ENCODE results near the gene SLC39A11.
A peak's percentile ranks its signal among the peaks of the same experiment; 100 is the strongest.
"Not testable (repeated sequence)": the region's sequence is repeated elsewhere in the genome, so short reads cannot be mapped to it uniquely, and the experiment has no call there.

The SLC39A11 gene, protein sequence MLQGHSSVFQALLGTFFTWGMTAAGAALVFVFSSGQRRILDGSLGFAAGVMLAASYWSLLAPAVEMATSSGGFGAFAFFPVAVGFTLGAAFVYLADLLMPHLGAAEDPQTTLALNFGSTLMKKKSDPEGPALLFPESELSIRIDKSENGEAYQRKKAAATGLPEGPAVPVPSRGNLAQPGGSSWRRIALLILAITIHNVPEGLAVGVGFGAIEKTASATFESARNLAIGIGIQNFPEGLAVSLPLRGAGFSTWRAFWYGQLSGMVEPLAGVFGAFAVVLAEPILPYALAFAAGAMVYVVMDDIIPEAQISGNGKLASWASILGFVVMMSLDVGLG

GRCh38 chr17:73092523-73093135 is at the start of gene SLC39A11:
Gene SLC39A11 (minus strand): TSS chr17:73092688. CDS start chr17:73088764, 3,924 bp downstream.
- DNase-seq (ENCODE audit: low read depth) = peak; percentile 64

- DNase-seq (ENCODE audit: low read depth) = no peak
These were observed 48.9 kb upstream of the SLC39A11 start for GRCh38 chr17:73141411-73141810.

DNA sequence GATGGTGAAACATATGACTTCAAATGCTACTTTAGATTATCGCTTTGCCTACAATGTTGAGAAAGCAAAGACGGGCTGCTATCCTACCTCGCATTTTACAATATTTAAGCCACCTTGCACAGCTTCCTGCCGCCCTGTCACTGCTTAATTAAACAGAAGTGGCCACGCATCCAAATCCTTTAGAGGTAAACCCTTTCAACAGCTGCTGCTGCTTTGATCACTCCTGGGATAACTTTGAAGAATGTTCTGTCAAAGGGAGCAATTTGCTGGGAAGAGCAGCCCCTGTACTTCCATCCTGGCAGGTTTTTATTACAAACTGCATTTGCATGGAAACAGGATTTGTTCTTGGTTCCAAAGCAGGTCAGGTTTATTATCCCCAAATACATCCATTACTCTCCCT is 48.1 kb upstream of the SLC39A11 start:
- no peak for DNase-seq (ENCODE audit: low read depth)

DNA sequence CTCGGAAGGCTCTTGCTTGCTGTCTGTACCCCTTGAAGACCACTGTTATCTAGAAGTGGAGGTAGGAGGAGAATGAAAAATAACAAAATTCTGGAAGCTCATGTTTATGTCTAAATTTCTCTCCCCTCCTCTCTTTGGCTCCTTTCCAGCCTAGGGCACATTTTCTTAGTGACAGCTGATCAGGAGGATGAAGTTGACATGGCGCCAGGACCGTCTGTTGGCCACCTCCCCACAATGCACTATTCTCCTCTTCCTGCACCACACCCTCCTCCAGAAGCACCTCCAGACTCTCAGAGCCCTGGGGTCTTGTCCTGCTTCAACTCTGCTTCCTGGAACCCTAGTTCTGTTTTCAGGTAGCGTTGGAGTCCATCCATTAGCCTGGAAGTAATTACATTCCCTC is 46.8 kb upstream of the SLC39A11 start:
- no peak for DNase-seq (ENCODE audit: low read depth)

- no peak for DNase-seq (ENCODE audit: low read depth)
These were observed 46.2 kb upstream of the SLC39A11 start for GRCh38 chr17:73138541-73139138.

DNA sequence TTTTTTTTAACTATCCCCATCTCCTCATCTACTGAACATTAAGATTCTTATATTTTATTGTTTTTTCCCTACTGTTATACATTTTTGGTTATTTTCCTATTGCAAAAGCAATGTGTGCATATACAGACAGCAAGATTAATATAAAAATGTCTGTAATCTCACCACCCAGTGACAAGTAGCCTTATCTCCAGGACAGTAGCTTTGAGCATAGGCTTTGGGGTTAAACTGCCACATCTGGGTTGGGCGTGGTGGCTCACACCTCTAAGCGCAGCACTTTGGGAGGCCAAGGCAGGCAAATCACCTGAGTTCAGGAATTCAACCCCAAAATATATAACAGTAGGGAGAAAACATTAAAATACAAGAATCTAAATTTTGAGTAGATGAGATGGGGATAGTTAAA is 44.9 kb upstream of the SLC39A11 start:
- no peak for DNase-seq (ENCODE audit: low read depth)

- no peak for DNase-seq (ENCODE audit: low read depth)
These were observed 43.3 kb upstream of the SLC39A11 start for GRCh38 chr17:73135766-73136165.

DNA sequence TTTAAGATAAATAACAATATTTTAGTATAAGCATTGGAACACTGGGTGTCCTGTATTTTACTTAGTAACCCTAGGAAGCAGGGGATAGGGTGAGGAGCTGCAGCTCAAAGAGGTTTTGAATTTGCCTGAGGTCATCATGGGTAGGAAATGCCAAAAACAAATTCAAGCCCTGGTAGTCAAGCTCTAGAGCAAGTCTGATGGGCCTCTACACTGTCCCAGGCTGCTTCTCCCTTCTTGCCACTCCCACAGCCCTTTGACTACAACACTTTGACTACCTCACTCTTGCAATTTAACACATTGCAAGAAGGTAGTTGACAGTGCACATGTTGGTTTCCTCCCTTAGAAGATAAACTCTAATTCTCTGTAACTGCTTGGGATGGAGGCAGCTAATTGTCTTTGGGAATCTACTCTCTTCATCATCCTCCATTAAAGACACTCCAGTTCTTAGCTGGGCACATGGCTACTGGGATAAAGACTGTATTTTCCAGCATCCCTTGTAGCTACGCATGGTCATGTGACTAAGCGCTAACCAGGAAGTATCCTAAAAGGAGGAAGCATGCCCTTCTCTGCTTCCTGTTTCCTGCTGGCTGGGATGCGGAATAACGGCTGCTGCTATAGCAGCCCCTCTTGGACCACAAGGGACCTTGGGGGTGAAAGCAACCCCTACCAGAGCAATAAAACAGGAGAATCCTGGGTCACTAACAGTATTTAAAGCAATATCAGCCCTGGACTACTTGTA is 41.6 kb upstream of the SLC39A11 start:
- DNase-seq (ENCODE audit: low read depth) = no peak

- DNase-seq (ENCODE audit: low read depth) = no peak
These were observed 39.6 kb upstream of the SLC39A11 start for GRCh38 chr17:73132085-73132492.

GRCh38 chr17:73131439-73131838 is 39.0 kb upstream of the SLC39A11 start:
- not testable (repeated sequence) for DNase-seq (ENCODE audit: low read depth)

GRCh38 chr17:73130977-73131376 is 38.5 kb upstream of the SLC39A11 start:
- DNase-seq (ENCODE audit: low read depth) = no peak

DNA sequence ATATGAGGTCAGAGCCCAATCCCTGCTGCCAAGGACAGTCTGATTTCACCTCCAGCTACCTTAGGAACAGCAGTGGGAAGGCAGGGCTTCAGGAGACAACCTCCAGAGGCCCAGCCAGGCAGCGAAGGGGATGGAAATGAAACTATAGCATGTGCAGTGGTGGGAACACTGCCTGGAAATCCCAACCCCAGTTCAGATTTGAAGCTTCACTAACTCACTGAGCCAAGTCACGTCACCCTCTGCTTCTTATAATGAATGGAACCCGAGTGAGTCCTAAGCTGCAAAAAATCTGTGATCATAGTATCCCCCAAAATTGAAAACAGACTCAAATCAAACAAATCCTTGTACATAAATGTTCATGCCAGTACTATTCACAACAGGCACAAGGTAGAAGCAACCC is 36.0 kb upstream of the SLC39A11 start:
- no peak for DNase-seq (ENCODE audit: low read depth)

- DNase-seq (ENCODE audit: low read depth) = no peak
These were observed 34.4 kb upstream of the SLC39A11 start for GRCh38 chr17:73126716-73127473.

DNA sequence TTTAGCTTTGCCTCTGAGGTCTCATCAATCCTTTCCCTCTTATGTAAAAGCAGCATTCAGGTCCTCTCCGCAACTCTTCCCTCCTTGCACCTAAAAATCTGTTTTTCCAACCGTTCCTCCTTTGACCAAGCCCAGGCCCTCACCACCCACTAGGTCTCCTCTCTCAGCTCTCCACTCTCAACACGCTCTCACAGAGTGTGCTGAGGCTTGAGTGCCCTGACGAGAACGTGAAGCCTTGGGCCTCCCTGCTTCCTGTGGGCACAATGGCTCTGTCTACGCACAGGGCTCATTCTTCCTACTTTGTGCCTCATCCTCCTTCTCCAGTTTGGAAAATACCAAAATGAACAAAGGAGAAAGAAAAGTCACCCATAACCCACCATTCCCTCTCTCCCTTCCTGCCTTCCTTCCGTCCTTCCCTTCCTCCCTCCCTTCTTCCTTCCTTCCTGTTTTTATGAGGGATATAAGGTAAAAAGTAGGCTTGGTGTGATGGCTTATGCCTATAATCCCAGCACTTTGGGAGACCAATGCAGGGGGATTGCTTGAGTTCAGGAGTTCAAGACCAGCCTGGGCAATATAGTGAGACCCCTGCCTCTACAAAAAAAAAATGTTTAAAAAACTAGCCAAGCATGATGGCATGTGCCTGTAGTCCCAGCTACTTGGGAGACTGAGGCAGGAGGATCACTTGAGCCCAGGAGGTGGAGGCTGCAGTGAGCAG is 31.3 kb upstream of the SLC39A11 start:
- DNase-seq (ENCODE audit: low read depth) = no peak

DNA sequence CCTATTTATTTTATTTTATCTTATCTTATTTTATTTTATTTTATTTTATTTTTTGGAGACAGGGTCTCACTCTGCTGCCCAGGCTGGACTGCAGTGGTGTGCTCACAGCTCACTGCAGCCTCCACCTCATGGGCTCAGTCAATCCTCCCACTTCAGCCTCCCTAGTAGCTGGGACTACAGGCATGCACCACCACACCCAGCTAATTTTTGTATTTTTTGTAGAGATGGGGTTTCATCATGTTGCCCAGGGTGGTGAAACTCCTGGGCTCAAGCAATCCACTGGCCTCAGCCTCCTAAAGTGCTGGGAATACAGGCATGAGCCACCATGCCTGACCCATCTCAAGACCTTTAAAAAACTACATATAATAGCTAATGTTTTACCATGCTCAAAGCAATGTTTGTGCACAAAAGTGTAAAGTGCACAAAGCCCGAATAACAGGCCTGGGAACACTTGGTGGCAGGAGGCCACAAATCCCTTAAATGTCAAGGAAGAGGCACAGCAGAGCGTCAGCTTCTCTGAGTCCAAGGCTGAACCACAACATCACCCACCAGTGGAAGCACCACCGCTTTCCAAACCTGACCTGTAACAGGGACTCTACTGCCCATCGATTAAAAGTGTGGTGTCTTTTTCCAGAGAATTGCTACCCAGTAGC is 30.6 kb upstream of the SLC39A11 start:
- DNase-seq (ENCODE audit: low read depth) = no peak

GRCh38 chr17:73121506-73121905 is 29.0 kb upstream of the SLC39A11 start:
- no peak for DNase-seq (ENCODE audit: low read depth)

GRCh38 chr17:73119631-73120030 is 27.1 kb upstream of the SLC39A11 start:
- DNase-seq (ENCODE audit: low read depth) = no peak

DNA sequence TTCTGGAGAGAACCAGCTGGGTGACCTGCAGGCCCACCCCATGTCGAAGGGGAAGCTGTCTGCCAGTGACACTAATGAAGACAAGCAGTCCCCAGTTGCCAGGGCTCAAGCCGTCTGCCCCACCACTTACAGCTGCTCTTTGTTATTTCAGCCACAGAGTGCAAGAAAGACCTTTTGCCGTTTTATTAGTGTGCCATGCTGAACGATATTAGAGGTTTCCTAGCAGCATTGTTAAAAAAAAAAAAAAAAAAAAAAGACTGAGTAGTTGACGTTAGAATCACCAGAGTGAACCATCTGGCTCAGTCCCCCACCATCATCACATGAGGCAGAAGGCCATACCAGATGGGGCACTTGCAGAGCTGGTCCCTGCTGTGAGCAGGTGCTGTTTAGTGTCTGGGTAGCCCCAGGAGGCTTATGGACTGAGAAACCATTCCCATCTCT is 26.5 kb upstream of the SLC39A11 start:
- DNase-seq (ENCODE audit: low read depth) = no peak

DNA sequence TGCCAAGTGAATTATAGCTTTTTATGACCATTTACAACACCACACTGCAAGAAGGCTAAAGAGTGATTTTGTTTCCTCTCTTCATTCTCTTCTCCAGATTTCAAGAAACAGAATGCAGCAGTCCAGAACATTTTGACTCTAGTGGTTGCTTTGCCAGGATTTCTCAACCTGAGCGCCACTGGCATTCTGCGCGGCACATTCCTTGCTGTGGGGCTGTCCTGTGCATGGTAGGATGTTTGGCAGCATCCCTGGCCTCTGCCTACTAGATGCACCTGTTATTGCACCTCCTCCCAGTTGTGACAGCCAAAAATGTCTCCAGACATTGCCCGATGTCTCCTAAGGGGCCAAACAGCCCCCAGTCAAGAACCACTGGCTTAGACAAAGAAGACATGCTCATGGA is 25.7 kb upstream of the SLC39A11 start:
- no peak for DNase-seq (ENCODE audit: low read depth)

GRCh38 chr17:73112246-73112645 is 19.8 kb upstream of the SLC39A11 start:
- no peak for DNase-seq (ENCODE audit: low read depth)

DNA sequence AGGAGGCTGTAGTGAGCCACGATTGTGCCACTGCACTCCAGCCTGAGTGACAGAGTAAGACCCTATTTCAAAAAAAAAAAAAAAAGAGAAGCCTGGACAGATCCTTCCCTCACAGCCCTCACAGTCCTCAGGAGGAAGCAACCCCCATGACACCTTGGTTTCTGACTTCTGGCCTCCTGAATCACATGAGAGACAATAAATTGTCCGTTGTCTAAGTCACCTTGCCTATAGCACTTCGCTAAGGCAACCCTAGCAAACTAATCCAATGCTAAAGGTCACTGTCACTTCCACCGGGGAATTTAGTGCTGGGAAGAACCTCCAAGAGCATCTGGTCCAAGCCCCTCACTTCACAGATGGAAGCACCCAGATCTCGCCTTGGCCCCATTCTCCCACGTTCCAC is 18.9 kb upstream of the SLC39A11 start:
- no peak for DNase-seq (ENCODE audit: low read depth)

All from HS-5 (cell line).